Calu3 (cell line): Measurements from ENCODE around the gene SPEM2. TPM values are rescaled to one million over a fixed set of nuclear protein-coding genes. Genes with fewer than 3 reads are reported as not detected.

ENCODE experiments used
- BruUV-seq: library from RNA; stranded (reverse); fragments of 400-500 nt; replicated peaks from 2 replicates; lab custom pipeline; 2021; lab: Mats Ljungman, UMichigan
- CTCF ChIA-PET: fragments of 300-600 bp; sonication (Branson Sonifier 250); formaldehyde crosslinking; loops from one replicate; lab custom pipeline; 2022; ENCODE audit warnings: antibody characterized with exemption; lab: Charles Lee
- DNase-seq: peaks from one replicate; pipeline ENCODE4 v3.0.0; 2022
- H3K27ac Mint-ChIP-seq: one replicate; pipeline ENCODE4 v1.8.0; 2022; ENCODE audit warnings: mixed read lengths; ENCODE audit not compliant: unreplicated experiment
- H3K27me3 Mint-ChIP-seq: one replicate; pipeline ENCODE4 v1.8.0; 2022; ENCODE audit warnings: mixed read lengths; ENCODE audit not compliant: unreplicated experiment
- H3K36me3 Mint-ChIP-seq: one replicate; pipeline ENCODE4 v1.8.0; 2022; ENCODE audit warnings: mild to moderate bottlenecking, moderate library complexity, mixed read lengths; ENCODE audit not compliant: insufficient read depth, unreplicated experiment
- H3K4me1 Mint-ChIP-seq: one replicate; pipeline ENCODE4 v1.8.0; 2022; ENCODE audit warnings: mild to moderate bottlenecking, low read depth, mixed read lengths; ENCODE audit not compliant: unreplicated experiment
- H3K4me3 Mint-ChIP-seq: one replicate; pipeline ENCODE4 v1.8.0; 2022; ENCODE audit warnings: mild to moderate bottlenecking, low read depth, moderate library complexity, mixed read lengths; ENCODE audit not compliant: unreplicated experiment
- H3K9me3 Mint-ChIP-seq: one replicate; pipeline ENCODE4 v1.8.0; 2022; ENCODE audit warnings: low read depth, mixed read lengths; ENCODE audit not compliant: unreplicated experiment
- intact Hi-C: fragments of 100-400 bp; cut with micrococcal nuclease; formaldehyde crosslinking; loops from one replicate; pipeline ENCODE4 v1.10.0; 2022; ENCODE audit not compliant: unreplicated experiment
- total RNA-seq: library from RNA; stranded (reverse); gene quantifications from 2 replicates; pipeline ENCODE4 v1.2.3, GENCODE V29; 2022
- TF ChIP-seq, protein P1 (sequence below): fragments of 200-600 bp; IDR thresholded peaks from one replicate; pipeline ENCODE4 v1.8.0; 2022; ENCODE audit warnings: antibody characterized with exemption; ENCODE audit not compliant: unreplicated experiment

Gene SPEM2
- total RNA-seq, 1 experiment from 2014 or later: not detected

DNA sequence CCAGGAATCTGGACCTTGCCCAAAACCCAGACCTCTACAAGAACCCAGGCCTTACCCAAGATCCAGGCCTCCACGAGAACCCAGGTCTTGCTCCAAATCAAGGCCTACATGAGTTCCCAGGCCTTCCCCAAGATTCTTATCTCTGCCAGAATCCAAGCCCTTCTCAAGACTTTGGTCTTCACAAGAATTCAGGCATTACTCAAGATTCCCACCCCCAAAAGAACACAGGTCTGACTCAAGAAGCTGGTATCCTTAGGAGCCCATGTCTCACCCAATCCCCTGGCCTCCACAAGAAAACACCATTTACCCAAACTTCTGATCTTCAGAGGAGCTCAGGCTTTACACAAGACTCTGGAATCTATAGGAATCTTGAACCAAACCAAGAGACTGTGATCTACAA, 5.8 kb downstream of the SPEM2 start:
- H3K27me3 Mint-ChIP-seq: no peaks in the 10 kb centered on the region
- CTCF ChIA-PET: no interaction called here
- BruUV-seq: no TSS peak
- no peaks in the 10 kb centered on the region for H3K4me1 Mint-ChIP-seq
- H3K36me3 Mint-ChIP-seq: peaks cover 14% of the 10 kb centered on the region
- no peaks in the 10 kb centered on the region for H3K9me3 Mint-ChIP-seq
- DNase-seq: no peak
- TF ChIP-seq, protein P1, sequence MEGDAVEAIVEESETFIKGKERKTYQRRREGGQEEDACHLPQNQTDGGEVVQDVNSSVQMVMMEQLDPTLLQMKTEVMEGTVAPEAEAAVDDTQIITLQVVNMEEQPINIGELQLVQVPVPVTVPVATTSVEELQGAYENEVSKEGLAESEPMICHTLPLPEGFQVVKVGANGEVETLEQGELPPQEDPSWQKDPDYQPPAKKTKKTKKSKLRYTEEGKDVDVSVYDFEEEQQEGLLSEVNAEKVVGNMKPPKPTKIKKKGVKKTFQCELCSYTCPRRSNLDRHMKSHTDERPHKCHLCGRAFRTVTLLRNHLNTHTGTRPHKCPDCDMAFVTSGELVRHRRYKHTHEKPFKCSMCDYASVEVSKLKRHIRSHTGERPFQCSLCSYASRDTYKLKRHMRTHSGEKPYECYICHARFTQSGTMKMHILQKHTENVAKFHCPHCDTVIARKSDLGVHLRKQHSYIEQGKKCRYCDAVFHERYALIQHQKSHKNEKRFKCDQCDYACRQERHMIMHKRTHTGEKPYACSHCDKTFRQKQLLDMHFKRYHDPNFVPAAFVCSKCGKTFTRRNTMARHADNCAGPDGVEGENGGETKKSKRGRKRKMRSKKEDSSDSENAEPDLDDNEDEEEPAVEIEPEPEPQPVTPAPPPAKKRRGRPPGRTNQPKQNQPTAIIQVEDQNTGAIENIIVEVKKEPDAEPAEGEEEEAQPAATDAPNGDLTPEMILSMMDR: no peak
- H3K4me3 Mint-ChIP-seq: no peak overlapping the region
- H3K27ac Mint-ChIP-seq: no peak overlapping the region
- intact Hi-C loops: no loop called here

DNA sequence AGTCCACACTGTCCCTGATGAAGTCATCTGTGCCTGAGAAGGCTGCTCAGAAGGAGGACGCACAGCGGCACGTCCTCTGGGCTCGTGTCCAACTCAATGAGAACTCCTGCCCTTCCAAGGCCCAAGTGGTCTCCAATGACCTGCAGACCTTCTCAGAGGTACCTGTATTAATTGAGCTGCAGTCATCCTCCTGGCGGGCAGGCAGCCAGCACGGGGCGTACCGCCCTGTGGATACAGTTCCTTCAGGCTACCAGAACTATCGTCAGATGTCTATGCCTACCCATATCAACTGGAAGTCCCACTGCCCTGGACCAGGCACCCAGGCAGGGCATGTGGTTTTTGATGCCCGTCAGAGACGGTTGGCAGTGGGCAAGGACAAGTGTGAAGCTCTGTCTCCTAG, 6.9 kb downstream of the SPEM2 start:
- no peaks in the 10 kb centered on the region for H3K9me3 Mint-ChIP-seq
- TF ChIP-seq, protein P1: no peak
- H3K4me1 Mint-ChIP-seq: no peaks in the 10 kb centered on the region
- no TSS peak for BruUV-seq
- H3K36me3 Mint-ChIP-seq: peaks cover 19% of the 10 kb centered on the region
- CTCF ChIA-PET: interaction anchor here (0.6 kb wide), 1 partner anchor 22 kb away, joined by 7 read pairs; no protein-coding TSS in a partner anchor
- H3K27ac Mint-ChIP-seq: no peak overlapping the region
- DNase-seq: no peak
- no peak overlapping the region for H3K4me3 Mint-ChIP-seq
- H3K27me3 Mint-ChIP-seq: no peaks in the 10 kb centered on the region
- intact Hi-C loops: no loop called here

DNA sequence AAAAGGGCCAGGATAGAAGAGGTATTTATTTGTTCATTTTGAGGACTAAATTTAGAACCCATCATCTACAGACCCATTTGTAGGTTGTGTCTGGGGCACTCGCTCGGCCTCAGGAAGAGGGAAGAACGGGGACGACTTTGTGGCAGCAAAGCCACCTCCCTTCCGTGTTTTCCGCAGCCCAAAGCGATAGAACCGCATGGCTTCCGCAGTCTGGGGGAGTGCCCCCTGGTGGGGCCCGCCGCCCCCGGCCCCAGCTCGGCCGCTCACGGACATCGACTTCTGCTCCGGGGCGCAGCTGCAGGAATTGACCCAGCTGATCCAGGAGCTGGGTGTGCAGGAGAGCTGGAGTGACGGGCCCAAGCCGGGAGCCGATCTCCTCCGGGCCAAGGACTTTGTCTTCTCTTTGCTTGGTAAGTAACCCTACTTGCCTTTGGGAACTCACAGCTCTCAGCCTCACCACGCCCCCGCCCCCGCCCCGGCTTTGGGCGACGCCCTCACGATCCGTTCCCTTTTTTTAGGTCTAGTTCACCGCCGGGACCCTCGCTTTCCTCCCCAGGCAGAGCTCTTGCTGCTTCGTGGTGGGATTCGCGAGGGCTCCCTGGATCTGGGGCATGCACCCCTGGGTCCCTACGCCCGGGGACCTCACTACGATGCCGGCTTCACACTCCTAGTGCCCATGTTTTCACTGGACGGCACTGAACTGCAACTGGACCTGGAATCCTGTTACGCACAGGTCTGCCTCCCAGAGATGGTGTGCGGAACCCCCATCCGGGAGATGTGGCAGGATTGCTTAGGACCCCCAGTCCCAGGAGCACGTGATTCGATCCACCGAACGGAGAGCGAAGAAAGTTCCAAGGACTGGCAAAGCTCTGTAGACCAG, 10.5 kb downstream of the SPEM2 start:
- H3K9me3 Mint-ChIP-seq: no peaks in the 10 kb centered on the region
- peaks cover 7% of the 10 kb centered on the region for H3K4me1 Mint-ChIP-seq
- CTCF ChIA-PET: interaction anchor here (0.6 to 2.9 kb wide), 7 partner anchors 32 to 125 kb away, joined by 3 to 13 read pairs (median 3); partner anchors contain the start of genes SENP3, TMEM256 and ZBTB4
- TSS peak; percentile 81 for BruUV-seq
- TF ChIP-seq, protein P1: no peak
- H3K36me3 Mint-ChIP-seq: peaks cover 38% of the 10 kb centered on the region
- H3K27me3 Mint-ChIP-seq: peaks cover 31% of the 10 kb centered on the region
- H3K4me3 Mint-ChIP-seq: peak overlapping the region; percentile 75
- peak overlapping the region; percentile 69 for H3K27ac Mint-ChIP-seq
- intact Hi-C loops: loop anchor here (5.0 kb wide), 3 partner anchors 41 to 126 kb away; partner anchors contain the start of genes KCTD11, SENP3 and ZBTB4
- peak; percentile 47 for DNase-seq

DNA sequence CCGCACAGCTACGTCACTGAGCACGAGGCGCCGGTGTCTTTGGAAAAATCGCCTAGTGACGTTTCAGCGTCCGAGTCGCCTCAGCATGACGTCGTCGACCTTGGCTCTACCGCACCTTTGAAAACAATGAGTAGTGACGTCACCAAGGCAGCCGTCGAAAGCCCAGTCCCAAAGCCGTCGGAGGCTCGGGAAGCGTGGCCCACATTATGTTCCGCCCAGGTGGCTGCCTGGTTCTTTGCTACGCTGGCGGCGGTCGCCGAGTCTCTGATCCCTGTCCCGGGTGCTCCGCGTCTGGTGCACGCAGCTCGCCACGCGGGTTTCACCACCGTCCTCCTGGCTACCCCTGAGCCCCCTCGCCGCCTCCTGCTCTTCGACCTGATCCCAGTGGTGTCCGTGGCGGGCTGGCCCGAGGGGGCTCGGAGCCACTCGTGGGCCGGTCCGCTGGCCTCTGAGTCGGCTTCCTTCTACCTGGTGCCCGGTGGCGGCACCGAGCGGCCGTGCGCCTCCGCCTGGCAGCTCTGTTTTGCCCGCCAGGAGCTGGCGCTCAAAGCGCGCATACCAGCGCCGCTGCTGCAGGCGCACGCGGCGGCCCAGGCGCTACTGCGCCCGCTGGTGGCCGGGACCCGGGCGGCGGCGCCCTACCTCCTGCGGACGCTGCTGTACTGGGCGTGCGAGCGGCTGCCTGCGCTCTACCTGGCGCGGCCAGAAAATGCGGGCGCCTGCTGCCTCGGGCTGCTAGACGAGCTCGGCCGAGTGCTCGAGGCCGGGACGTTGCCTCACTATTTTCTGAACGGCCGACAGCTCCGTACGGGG, 11.3 kb downstream of the SPEM2 start:
- TF ChIP-seq, protein P1: peak; percentile 59
- Mint-ChIP-seq H3K27me3 (peaks cover 40% of the 10 kb centered on the region), H3K4me3 (peak overlapping the region; percentile 75), H3K36me3 (peaks cover 38% of the 10 kb centered on the region), H3K9me3 (no peaks in the 10 kb centered on the region), H3K4me1 (peaks cover 7% of the 10 kb centered on the region), H3K27ac (peak overlapping the region; percentile 60)
- CTCF ChIA-PET: interaction anchor here (0.5 to 2.9 kb wide), 10 partner anchors 33 to 250 kb away, joined by 3 to 13 read pairs (median 3); partner anchors contain the start of genes SENP3, TMEM256, TNFSF13 and TP53
- peak; percentile 87 for DNase-seq
- intact Hi-C loops: loop anchor here (5.0 kb wide), 3 partner anchors 41 to 126 kb away; partner anchors contain the start of genes KCTD11, SENP3 and ZBTB4
- BruUV-seq: no TSS peak
